Right lobe of liver (tissue), 4 donors: ENCODE results near the gene OLA1.

ENCODE experiments used
- CTCF ChIP-seq, 4 donors: fragments of 200-600 bp in 3 of 4; fragments of 450-650 bp in 1 of 4; IDR thresholded peaks; one replicate each; pipeline versions ENCODE4 v1.5.1 to v1.8.0; 2016 to 2022; ENCODE audit warnings: antibody characterized with exemption in 4 of 4, mild to moderate bottlenecking in 2 of 4
- POLR2A ChIP-seq: fragments of 450-650 bp; IDR thresholded peaks from one replicate; pipeline ENCODE4 v1.6.1; 2017; ENCODE audit warnings: antibody characterized with exemption, mild to moderate bottlenecking
- donor health status: DM: no; HTN: no; CAD: no.
- donor health status: DM: no; HTN: no; CAD: no.
- donor health status: DM: no; HTN: yes; CAD: no.

DNA sequence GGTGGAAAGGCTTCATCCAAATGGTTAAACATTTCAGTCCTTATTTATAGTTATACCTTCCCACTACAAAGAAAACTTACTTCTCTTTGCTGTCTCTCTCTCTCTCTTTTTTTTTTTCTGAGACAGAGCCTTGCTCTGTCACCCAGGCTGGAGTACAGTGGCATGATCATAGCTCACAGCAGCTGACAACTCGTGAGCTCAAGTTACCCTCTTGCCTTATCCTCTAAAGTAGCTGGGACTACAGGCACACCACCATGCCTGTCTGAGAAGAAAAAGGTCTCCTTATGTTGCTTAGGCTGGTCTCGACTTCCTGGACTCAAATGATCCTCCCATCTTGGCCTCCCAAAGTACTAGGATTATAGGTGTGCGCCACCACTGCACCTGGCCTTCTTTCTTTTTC is 32.3 kb upstream of the OLA1 start:
- TF ChIP-seq CTCF (IDR thresholded peaks at IDR 0.05) (no peak), POLR2A (no peak)
